AG10803 (cell line): Measurements from ENCODE around the gene PAX5.

Source experiments
- DNase-seq: peaks from one replicate; pipeline ENCODE4 v3.0.0; 2010; ENCODE audit warnings: low read depth
- H3K4me3 ChIP-seq: 2 replicates; pipeline ENCODE4 v1.5.1; 2011; ENCODE audit warnings: mild to moderate bottlenecking, low read length, control low read depth
- CTCF ChIP-seq: conservative IDR thresholded peaks from 2 replicates; pipeline ENCODE4 v1.5.1; 2011; ENCODE audit warnings: mild to moderate bottlenecking, low read length, control low read depth, inconsistent platforms

The PAX5 gene

GRCh38 chr9:36964791-36965190 is 69.3 kb downstream of the PAX5 start:
- no peak overlapping the region for H3K4me3 ChIP-seq
- no peak for DNase-seq
- no peak for TF ChIP-seq CTCF

- TF ChIP-seq CTCF = no peak
- no peak for DNase-seq
Measured at GRCh38 chr9:36963346-36963745, 70.7 kb downstream of the PAX5 start.

GRCh38 chr9:36962691-36963090 is 71.4 kb downstream of the PAX5 start:
- DNase-seq = no peak
- TF ChIP-seq CTCF = no peak
- no peak overlapping the region for H3K4me3 ChIP-seq

More at GRCh38 chr9:36963346-36963745, 70.7 kb downstream of the PAX5 start:
- no peak overlapping the region for H3K4me3 ChIP-seq

- no peak for TF ChIP-seq CTCF
- DNase-seq = peak; percentile 15
- H3K4me3 ChIP-seq = peak overlapping the region; percentile 27
Measured at GRCh38 chr9:36961561-36962325, 72.3 kb downstream of the PAX5 start.

GRCh38 chr9:36961051-36961450 is 73.0 kb downstream of the PAX5 start:
- H3K4me3 ChIP-seq = no peak overlapping the region

GRCh38 chr9:36960575-36960955 is 73.5 kb downstream of the PAX5 start:
- no peak for DNase-seq

More at GRCh38 chr9:36961051-36961450, 73.0 kb downstream of the PAX5 start:
- no peak for TF ChIP-seq CTCF
- DNase-seq = no peak

More at GRCh38 chr9:36960575-36960955, 73.5 kb downstream of the PAX5 start:
- no peak for TF ChIP-seq CTCF
- no peak overlapping the region for H3K4me3 ChIP-seq
